GM18507 (cell line): Measurements from ENCODE around the gene ACOX3.
"Not testable (repeated sequence)": the region's sequence is repeated elsewhere in the genome, so short reads cannot be mapped to it uniquely, and the experiment has no call there.

ENCODE experiments used
- DNase-seq: peaks from one replicate; pipeline ENCODE4 v3.0.0; 2011; ENCODE audit warnings: low read depth; ENCODE audit not compliant: insufficient read length; ENCODE audit errors: extremely low spot score
- FAIRE-seq: peaks from 2 replicates; lab custom pipeline; 2011; peaks lifted over from hg19 to GRCh38; lab: Jason Lieb, UNC

Gene ACOX3

DNA sequence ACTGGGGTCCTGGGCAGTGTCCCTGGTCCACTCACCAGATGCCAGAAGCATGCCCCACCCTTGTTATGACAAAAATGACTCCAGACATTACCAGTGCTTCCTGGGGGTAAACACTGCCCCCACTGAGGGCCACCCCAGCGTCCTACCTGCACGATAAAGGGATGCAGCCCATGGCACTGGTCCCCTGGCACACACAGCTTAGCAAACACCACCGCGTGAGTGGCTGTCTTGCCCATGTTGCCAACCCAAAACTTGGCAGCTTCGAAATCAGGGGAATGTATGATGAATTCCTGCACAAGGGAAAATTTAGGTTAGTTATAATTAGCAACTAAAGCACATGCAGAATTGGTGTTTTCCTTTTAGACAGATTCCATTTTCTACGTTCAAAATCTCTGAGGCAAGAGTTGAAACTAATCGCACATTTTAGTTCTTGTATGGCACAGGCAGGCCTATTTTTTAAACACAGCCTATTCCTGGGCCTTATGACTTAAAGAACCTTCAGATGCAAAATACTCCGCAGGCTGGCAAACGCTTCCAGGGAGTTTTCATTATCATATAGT, 30.4 kb downstream of the ACOX3 start:
- FAIRE-seq (no peak), DNase-seq (no peak)

GRCh38 chr4:8409264-8410065, 31.1 kb downstream of the ACOX3 start:
- FAIRE-seq (no peak), DNase-seq (no peak)

DNA sequence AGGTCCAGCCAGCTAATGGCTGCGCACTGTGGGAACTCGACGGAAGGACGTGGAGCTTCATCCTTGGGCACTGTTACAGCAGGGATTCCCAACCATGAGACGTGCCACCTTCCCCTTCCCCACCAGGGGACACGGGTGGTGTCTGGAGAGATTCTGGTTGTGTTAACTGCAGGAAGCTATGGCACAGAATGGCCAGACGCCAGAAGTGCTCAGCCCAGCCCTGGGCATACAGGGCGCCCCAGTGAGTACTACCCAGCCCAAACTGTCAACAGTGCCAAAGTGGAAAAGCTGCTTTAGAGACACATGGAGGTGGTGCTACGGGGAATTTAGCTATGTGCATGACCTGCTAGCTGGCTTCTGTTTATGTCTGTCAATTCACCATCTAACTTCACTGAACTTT, 32.8 kb downstream of the ACOX3 start:
- no peak for DNase-seq
- FAIRE-seq = no peak

GRCh38 chr4:8407316-8407715, 33.2 kb downstream of the ACOX3 start:
- DNase-seq (no peak), FAIRE-seq (no peak)

DNA sequence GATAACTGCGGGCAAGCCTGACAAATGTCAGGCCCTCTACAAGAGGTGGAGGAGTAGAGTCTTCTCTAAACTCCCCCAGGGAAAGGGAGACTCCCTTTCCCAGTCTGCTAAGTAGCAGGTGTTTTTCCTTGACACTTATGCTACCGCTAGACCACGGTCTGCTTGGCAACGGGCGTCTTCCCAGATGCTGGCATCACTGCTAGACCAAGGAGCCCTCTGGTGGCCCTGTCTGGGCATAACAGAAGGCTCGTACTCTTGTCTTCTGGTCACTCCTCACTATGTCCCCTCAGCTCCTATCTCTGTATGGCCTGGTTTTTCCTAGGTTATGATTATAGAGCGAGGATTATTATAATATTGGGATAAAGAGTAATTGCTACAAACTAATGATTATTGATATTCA, 33.6 kb downstream of the ACOX3 start:
- not testable (repeated sequence) for FAIRE-seq, DNase-seq

- DNase-seq = no peak
- FAIRE-seq = no peak
These were observed 35.0 kb downstream of the ACOX3 start for GRCh38 chr4:8405516-8405875.

DNA sequence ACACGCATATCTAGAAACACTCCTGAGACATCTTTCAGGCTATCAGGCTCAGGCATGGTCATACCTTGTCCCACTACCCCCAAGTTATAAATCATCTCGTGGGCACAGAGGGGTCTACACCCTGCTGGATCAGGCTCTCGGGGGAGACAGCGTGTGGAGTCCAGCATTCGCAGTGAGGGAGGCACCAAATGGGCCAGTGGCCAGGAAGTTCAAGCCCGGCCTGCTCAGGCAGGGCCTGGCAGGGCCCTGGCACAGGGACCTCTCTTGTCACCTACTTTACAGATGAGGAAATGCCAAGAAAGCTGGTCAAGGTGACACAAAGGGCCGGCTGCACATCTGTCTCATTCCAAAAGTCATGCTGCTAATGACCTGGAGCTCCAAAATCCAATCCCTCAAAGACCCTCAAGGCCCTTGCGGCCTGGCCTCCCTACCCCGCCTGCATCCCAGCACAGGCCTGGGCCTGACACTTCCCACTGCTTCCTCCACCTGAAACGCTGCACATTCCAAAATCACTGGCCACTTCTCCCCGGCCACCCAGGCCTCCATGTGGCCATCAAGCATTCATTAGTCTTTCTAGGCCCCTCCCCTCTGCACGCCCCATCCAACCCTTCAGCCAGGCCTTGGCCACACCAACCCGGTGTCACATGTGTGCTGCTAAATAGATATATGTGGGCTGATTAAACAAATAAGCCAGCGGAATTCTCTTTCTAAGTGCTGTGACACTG, 35.6 kb downstream of the ACOX3 start:
- FAIRE-seq (no peak), DNase-seq (no peak)

- FAIRE-seq (no peak), DNase-seq (no peak)
These were observed 36.5 kb downstream of the ACOX3 start for GRCh38 chr4:8403976-8404375.

GRCh38 chr4:8403173-8403753, 37.3 kb downstream of the ACOX3 start:
- DNase-seq (peak; percentile 49), FAIRE-seq (no peak)

DNA sequence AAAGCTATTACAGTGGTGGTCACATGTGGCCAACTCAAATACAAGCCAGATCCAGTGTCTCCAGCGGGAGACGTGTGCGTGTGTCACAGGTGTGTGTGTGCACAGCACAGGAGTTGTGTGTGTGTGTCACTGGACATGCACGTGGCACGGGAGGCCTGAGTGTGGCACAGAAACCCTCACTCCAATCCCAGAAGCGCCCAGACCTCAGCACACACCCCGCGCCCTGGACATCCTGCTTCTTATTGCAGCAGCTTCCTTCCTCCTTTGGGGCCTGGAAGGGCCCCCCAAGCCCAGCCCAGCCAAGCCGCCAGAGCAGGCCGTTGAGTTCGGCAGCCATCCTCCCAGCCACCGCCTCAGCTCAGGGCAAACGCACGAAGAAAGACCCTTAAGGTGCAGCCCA, 37.9 kb downstream of the ACOX3 start:
- FAIRE-seq (no peak), DNase-seq (no peak)

DNA sequence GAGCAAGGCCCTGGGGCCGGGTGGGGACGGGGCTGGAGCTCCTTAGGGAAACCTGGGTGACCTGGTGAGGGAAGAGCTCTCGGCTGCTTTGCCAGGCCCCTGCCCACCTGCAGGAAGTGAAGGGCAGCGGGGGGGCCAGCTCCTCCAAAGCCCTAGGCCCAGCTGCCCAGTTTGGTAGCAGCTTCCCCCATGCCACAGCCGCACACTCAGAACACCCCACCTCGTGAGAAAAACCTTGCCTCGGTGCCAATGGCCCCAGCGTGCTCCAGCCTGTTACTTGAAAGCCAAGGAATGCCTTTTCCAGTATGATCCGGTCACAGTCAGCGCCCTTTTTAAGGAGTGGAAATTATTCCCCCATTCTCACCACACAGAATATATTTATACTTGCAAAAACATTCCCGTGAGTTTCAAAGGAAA, 38.3 kb downstream of the ACOX3 start:
- no peak for FAIRE-seq
- no peak for DNase-seq

DNA sequence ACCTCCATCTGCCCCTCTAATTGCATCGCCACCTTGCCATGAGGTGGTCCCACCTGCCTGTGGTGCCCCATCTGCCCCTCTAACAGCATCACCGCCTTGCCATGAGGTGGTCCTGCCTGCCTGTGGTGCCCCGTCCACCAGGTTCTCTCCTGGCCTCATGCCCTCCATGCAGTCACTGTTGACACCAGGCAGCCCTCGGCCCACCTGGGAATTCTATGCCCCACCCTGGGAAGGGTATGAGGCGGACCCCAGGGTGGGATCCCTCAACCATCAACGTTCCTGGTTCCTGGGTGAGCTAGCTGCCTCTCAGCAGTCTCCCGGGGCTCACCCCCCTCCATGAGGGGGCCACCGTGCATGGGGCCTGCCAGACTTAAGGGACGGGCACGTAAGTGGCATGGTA, 38.9 kb downstream of the ACOX3 start:
- no peak for FAIRE-seq

GRCh38 chr4:8400632-8401325, 39.7 kb downstream of the ACOX3 start:
- DNase-seq (no peak), FAIRE-seq (no peak)

More for the DNA sequence above, 38.9 kb downstream of the ACOX3 start:
- DNase-seq = no peak

- FAIRE-seq = no peak
These were observed 41.2 kb downstream of the ACOX3 start for GRCh38 chr4:8399298-8399697.

DNA sequence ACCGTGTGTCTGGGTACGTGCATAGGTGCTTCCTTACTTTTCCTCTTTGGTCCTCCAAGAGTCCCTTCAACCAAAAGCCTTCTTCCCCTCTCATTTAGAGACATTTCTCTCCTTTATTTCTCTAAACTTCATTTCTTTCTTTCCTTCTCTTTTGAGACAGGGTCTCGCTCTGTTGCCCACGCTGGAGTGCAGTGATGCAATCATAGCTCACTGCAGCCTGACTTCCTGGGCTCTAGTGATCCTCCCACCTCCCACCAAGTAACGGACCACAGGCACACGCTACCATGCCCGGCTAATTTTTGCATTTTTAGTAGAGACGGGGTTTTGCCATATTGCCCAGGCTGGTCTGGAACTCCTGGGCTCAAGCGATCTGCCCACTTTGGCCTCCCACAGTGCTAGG, 42.2 kb downstream of the ACOX3 start:
- FAIRE-seq = no peak

More at GRCh38 chr4:8399298-8399697, 41.2 kb downstream of the ACOX3 start:
- no peak for DNase-seq

GRCh38 chr4:8396762-8397406, 43.6 kb downstream of the ACOX3 start:
- no peak for DNase-seq
- FAIRE-seq = no peak

More for the DNA sequence above, 42.2 kb downstream of the ACOX3 start:
- DNase-seq = no peak

DNA sequence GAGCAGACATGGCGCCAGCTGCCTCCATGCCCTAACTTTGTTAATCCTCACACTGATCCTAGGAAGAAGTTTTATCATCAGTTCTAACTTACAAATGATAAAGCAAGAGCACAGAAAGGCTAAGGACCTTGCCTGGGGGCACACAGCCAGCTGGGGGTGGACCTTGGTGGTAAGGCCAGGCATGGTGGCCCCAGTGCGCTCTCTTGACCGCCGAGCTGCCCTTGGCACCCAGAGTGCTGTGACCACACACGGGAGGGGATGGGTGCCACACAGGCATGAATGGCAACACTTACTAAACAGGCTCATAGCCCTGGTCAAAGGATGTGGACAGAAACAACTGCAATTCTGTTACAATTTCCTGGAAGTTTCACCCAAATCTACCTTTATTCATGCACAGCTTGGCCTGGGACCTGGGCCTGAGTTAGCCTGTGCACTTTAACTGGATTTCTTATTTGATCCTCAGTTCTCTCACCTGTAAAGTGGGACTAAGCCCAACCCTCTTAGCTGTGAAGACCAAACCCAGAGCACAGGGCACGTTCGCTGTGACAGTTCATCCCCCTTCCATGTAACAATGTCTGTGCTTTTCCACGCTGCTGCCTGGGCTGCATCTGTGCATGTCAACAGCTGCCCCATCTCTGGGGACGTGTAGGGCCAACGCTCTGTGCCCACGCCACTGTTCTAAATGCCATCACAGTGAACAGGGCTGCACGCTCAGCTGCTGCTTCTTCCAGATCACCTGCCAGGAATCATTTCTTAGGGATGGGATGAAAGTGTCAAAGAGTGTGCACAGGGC, 44.8 kb downstream of the ACOX3 start:
- DNase-seq = no peak
- FAIRE-seq = no peak

GRCh38 chr4:8394806-8395205, 45.7 kb downstream of the ACOX3 start:
- FAIRE-seq (no peak), DNase-seq (no peak)
